ENCODE data around the gene MYOC.
A peak's percentile ranks its signal among the peaks of the same experiment; 100 is the strongest.
"Not testable (repeated sequence)": the region's sequence is repeated elsewhere in the genome, so short reads cannot be mapped to it uniquely, and the experiment has no call there.

MYOC gene

GRCh38 chr1:171652234-171652822 is at the start of gene MYOC:
MYOC (minus strand) TSS chr1:171652688; CDS start chr1:171652611, 77 bp downstream.
- DNase-seq (ENCODE audit: low read depth in 2 of 3, low spot score in 2 of 3), result no peak

GRCh38 chr1:171699531-171699930 is 47.0 kb upstream of the MYOC start:
- DNase-seq (ENCODE audit: low read depth in 2 of 3, low spot score in 2 of 3), result no peak

- not testable (repeated sequence) for DNase-seq (ENCODE audit: low read depth in 2 of 3, low spot score in 2 of 3)
Measured at GRCh38 chr1:171695772-171696171, 43.3 kb upstream of the MYOC start.

GRCh38 chr1:171693541-171693940 is 41.1 kb upstream of the MYOC start:
- not testable (repeated sequence) for DNase-seq (ENCODE audit: low read depth in 2 of 3, low spot score in 2 of 3)

- no peak for DNase-seq (ENCODE audit: low read depth in 2 of 3, low spot score in 2 of 3)
Measured at GRCh38 chr1:171683870-171684269, 31.4 kb upstream of the MYOC start.

DNA sequence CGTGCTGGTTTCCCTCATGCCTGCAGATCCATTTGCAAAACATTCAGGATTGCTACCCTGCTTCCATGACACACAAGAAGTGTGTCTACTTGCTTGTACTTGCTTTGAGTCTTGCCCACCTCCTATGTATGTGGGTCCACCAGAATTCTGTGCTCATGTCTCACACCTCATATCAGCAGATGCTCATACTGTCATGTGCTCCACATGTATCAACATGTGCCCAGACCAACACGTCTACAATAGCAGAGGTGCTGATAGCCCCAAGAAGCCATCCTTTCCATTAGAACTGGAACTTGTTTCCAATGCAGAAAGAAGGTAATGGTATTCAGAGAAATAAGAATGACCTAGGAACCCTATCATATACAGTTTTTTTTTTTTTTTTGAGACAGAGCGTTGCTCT is 27.9 kb upstream of the MYOC start:
- DNase-seq (ENCODE audit: low read depth in 2 of 3, low spot score in 2 of 3), result no peak

DNA sequence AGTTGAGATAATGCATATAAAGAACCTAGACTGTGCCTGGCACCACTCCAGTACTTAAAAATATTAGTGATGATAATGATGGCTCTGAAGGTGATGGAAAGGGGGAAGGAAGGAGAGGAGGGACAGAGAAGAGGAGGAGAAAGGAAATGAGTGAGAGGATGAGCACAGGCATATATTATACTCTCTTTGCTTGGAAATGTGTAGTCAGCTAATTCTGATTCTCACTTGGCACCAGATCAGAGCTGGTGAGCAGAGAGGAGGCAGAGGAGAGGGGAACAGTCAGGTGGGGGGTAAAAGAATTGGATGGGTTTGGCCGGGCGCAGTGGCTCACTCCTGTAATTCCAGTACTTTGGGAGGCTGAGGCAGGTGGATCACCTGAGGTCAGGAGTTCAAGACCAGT is 24.3 kb upstream of the MYOC start:
- no peak for DNase-seq (ENCODE audit: low read depth in 2 of 3, low spot score in 2 of 3)

DNA sequence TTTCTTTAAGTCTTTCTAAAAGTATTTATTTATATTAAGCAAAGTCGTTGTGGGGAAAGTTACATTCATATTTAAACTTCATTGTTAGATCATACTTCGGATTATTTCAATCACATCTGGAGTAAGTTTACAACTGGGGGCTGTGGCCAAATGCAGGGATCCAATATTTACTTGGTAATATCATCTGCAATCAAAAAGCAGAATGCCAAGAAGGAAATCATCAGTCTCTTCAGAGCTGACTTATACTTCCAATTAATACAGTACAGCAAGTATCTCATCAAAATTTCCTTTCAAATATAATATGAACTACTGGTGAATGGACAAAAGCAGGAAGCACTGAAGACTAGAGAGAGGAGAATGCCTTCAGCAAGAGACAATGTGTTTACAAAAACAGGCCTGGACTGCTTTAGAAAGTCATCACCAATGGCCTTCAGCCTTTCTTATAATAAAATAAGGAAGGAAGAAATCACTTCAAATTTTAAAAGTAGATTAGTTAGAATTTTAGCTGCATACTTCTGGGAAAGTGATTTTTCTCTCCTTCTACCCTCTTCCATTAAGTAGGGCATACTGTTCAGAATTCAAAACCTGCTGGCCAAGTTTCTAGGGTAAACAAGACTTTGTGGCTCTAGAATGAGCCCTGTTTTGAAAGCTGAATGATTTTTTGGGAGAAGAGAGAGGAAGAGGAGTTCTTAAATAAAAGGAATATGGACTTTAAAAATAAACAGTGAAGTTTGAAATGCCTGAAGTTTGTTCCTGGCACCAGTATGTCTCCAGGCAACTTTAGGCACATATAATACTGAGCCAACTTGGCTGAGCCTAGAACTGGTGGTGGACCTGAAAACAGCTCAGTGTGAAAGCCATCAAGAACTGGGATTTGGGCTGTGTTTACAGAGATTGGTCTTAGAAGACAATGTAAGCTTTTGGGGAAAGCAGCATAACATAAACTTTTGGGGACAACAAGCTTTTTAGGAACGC is 22.2 kb upstream of the MYOC start:
- no peak for DNase-seq (ENCODE audit: low read depth in 2 of 3, low spot score in 2 of 3)

DNA sequence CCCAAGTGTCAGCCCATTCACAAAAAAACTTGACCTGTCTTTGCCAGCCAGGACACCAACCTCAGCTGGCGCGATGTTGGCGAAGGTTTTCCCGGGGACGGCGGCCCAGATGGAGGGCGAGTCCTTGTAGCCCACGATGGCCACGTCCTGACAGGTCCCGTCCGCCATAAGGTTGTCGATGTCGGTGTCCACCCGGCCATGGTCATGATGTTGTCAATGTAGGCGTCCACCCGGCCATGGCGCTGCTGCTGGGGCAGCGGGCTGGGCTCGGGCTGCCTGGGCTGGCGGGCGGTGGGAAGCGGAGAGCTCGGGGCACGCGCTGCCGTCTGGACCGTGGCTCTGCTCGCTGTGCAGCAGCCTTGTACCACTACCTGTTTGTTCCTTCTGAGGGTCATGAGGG is 18.3 kb upstream of the MYOC start:
- DNase-seq (ENCODE audit: low read depth in 2 of 3, low spot score in 2 of 3), result no peak

GRCh38 chr1:171668372-171668771 is 15.9 kb upstream of the MYOC start:
- no peak for DNase-seq (ENCODE audit: low read depth in 2 of 3, low spot score in 2 of 3)

DNA sequence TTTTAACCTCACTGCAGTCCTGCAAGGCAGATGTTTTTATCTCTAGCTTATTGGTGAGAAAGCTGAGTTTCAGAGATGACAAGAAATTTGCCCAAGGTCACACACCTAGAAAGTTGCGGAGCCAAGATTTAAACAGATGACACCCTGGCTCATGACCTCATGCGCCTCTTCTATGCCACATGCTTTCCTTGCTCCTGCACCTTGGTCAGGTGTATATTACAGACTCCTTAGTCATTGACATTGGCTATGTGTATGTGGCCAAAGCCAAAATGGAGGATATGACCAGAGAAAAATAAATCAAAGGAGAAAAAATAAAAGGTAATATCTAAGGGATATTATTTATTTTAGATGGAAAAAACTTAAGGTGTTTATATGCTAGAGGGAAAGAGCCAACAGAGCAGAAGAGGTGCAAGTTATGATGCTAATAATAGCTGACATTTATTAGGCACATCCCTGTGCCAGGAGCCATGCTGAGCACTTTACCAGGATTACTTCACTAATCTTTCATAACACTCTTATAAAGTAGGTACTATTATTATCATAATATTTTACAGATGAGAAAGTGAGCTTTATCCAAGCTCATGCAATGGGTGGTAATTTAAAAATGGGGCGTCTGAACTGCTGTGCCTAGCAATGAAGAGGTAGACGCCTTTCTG is 13.8 kb upstream of the MYOC start:
- DNase-seq (ENCODE audit: low read depth in 2 of 3, low spot score in 2 of 3), result no peak

DNA sequence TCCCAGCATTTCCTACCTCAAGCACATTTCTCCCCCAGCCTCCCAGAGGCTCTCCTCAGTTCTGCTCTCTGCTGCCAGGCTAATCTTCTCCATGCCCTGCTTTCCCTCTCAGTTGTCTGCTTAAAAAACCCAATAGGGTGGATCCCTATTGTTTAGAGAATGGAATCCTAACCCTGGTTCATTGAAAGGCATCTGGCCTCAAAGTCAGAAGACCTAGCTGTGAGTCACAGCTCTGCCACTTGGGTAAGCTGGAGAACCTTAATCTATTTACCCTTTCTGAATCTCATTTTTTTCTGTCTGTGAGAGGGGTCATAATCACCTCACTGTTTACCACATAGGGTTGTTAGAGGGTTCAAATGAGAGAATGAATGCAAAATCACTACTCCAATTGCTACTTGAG is 12.5 kb upstream of the MYOC start:
- DNase-seq (ENCODE audit: low read depth in 2 of 3, low spot score in 2 of 3), result no peak

DNA sequence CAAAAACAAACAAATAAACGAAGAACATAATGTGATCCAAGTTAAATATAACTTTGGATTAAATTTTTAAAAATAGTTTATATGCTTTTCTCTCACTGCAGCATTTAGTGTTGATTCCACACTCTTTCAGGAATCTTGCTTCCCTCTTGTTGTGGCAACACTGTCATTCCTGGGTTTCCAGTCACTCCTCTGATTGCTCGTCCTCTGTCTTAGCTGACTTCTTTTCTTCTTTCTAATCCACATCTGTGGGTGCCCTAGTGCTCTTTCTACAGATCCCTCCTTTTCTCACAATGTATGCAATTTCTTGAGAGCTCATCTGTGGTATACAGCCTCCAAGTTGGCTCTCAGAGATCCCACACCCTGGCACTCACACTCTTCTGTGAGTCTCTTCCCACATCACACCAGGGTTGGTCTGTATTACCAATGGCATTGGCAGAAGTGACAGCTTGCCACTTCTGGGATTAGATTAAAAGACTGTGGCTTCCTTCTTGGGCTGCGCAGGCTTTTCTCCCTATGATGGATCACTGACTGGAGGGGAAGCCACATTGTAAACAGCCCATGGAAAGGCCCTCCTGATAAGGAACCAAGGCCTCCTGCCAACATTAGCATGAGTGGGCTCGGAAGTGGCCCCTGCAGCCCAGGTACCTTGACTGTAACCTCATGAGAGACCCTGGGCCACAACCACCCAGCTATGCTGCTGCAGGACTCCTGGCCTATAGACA is 11.5 kb upstream of the MYOC start:
- DNase-seq (ENCODE audit: low read depth in 2 of 3, low spot score in 2 of 3), result no peak

- no peak for DNase-seq (ENCODE audit: low read depth in 2 of 3, low spot score in 2 of 3)
Measured at GRCh38 chr1:171663036-171663853, 10.8 kb upstream of the MYOC start.

DNA sequence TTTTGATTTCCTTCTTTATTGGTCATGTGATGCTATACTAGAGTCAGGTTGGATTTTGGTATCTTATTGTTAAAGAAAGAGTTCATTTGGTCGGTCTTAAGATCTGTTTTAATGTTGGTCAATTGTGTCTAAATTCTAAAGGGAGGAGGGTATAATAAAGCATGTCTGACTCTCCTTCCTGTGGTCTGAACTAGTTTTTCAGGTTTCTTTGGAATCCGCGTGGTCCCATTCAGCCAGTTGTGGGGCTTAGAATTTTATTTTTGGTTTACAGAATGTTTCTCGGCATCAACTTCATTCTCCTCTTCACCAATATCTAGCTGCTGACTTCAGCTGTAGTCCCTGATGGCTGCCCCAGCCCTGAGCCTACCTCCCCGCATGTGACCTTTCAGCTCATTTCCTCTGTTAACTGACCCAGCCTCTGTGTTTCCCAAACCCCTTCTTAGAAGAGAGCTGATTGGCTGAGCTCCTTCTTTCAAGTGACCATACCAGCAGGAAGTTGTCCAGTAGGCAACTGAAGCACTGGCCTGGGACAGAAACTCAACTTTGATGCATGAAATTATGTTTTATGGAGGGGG is 8.7 kb upstream of the MYOC start:
- no peak for DNase-seq (ENCODE audit: low read depth in 2 of 3, low spot score in 2 of 3)

GRCh38 chr1:171656206-171656605 is 3.7 kb upstream of the MYOC start:
- not testable (repeated sequence) for DNase-seq (ENCODE audit: low read depth in 2 of 3, low spot score in 2 of 3)

GRCh38 chr1:171655746-171656116 is 3.2 kb upstream of the MYOC start:
- DNase-seq (ENCODE audit: low read depth in 2 of 3, low spot score in 2 of 3), result no peak

GRCh38 chr1:171654942-171655745 is 2.7 kb upstream of the MYOC start:
- DNase-seq (ENCODE audit: low read depth in 2 of 3, low spot score in 2 of 3), result peak; percentile 43 to 74 (median 57)

DNA sequence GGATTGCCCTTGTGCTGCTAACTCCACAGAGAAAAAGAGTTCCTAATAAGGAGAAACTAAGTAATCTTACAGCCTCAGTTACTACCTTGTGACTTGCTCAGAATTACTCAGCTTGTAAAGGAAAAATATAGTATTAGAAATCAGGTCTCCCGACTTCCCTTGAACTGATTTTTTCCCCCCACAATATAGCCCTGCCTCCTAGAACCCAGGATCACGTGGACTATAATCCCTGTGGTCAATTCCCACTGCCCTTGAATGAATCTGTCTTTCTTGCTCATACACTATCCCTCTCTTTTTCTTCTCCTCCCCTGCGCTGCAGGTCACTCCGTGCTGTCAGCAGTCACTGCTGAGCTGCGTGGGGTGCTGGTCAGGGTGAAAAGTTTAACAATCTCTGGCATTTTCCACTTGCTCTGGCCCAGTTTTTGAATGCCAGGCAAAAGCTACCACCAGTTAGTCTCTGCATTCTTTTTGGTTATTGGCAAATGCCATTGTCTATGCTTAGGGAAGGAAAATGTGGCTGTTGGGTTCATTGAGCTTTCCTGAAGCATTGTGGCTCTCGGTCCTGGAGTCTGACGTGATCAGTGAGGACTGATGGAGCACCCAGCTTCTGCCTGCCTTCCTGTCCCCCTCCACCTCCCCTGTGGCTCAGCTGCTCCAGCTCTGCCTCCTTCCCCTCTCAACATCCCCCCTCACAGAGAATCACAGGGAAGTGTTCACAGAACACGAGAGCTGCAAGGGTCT is 1.9 kb upstream of the MYOC start:
- DNase-seq (ENCODE audit: low read depth in 2 of 3, low spot score in 2 of 3), result no peak
